IPS-18c (cell line): ENCODE data around the gene HRH3.

ENCODE experiments used
- H3K4me3 ChIP-seq: 2 replicates; pipeline ENCODE4 v1.7.0; 2013; ENCODE audit warnings: low read depth, mild to moderate bottlenecking, low read length, moderate library complexity; ENCODE audit not compliant: insufficient read depth
- H3K9me3 ChIP-seq: one replicate; pipeline ENCODE4 v1.6.1; 2013; ENCODE audit warnings: mild to moderate bottlenecking, low read length, moderate library complexity; ENCODE audit not compliant: control insufficient read depth, insufficient read depth

Gene HRH3

GRCh38 chr20:62177307-62177706, 42.8 kb downstream of the HRH3 start:
- Histone ChIP-seq H3K4me3 (no peak overlapping the region), H3K9me3 (no peaks in the 10 kb centered on the region)

DNA sequence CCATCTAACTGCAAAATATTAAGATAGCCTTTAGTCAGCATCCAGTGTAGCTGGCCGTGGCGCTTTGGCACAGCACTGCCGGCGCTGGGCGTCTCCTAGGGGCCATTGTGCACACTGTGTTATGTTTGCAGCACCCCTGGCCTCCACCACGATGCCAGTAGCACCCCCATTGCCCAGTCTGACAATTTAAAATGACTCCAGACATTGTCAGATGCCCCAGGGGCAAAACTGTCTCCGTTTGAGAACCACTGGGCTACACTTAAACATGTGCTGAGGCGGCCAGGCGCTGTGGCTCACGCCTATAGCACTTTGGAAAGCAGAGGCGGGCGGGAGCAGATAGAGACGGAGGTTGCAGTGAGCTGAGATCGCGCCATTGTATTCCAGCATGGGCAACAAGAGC, 43.2 kb downstream of the HRH3 start:
- H3K9me3 ChIP-seq = no peaks in the 10 kb centered on the region
- H3K4me3 ChIP-seq = no peak overlapping the region

- H3K4me3 ChIP-seq = no peak overlapping the region
- H3K9me3 ChIP-seq = no peaks in the 10 kb centered on the region
These were observed 44.4 kb downstream of the HRH3 start for GRCh38 chr20:62175711-62176110.

DNA sequence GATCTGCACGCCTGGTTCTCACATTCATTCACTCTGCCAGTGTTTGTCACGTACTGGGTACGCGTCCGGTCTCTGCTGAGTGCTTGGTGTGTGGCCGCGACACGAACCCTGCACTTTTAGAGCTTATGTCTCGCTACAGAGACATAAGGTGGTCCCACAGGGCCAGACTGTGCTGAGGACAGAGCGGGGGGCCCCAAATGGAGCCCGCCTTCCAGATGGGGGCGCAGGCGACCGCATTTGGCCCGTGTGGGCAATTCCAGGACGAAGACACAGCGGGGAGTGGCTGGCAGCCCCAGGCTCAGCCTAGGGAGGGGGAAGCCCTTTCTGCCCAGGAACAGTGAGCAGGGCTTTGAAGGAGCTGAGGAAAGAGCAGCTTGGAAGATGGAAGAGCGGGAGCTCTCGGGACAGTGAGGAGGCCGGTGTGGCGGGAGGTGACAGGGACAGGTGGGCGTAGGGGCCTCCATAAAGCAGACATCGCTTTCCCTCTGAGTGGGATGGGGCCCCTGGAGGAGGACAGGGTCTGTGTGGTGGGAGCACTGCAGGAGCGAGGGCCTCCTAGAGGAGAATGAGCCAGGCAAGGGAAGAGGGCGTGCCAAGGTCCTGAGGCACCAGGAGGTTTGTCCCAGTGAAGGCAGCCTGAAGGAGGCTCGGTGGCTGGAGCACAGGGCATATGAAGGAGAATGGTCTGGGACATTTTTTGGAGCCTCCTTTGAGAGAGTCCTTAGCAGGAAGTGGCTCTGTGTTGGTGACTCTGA, 45.0 kb downstream of the HRH3 start:
- no peak overlapping the region for H3K4me3 ChIP-seq
- no peaks in the 10 kb centered on the region for H3K9me3 ChIP-seq

GRCh38 chr20:62174021-62174804, 45.9 kb downstream of the HRH3 start:
- no peaks in the 10 kb centered on the region for H3K9me3 ChIP-seq
- H3K4me3 ChIP-seq = no peak overlapping the region

DNA sequence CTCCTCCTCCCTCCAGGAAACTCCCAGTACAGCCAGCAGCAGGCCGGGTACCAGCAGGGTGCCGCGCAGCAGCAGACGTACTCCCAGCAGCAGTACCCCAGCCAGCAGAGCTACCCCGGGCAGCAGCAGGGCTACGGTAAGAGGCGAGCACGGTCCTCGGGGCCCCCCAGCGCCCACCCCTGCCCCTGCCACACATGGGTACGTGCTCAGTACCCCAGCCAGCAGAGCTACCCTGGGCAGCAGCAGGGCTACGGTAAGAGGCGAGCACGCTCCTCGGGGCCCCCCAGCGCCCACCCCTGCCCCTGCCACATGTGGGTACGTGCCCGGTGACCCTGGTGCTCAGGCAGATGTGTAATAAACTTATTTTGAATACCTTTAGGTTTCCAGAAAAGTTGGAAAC, 47.4 kb downstream of the HRH3 start:
- Histone ChIP-seq H3K4me3 (no peak overlapping the region), H3K9me3 (no peaks in the 10 kb centered on the region)

GRCh38 chr20:62171245-62171644, 48.8 kb downstream of the HRH3 start:
- H3K9me3 ChIP-seq = no peaks in the 10 kb centered on the region
- H3K4me3 ChIP-seq = no peak overlapping the region

GRCh38 chr20:62170536-62170935, 49.5 kb downstream of the HRH3 start:
- Histone ChIP-seq H3K9me3 (no peaks in the 10 kb centered on the region), H3K4me3 (no peak overlapping the region)

DNA sequence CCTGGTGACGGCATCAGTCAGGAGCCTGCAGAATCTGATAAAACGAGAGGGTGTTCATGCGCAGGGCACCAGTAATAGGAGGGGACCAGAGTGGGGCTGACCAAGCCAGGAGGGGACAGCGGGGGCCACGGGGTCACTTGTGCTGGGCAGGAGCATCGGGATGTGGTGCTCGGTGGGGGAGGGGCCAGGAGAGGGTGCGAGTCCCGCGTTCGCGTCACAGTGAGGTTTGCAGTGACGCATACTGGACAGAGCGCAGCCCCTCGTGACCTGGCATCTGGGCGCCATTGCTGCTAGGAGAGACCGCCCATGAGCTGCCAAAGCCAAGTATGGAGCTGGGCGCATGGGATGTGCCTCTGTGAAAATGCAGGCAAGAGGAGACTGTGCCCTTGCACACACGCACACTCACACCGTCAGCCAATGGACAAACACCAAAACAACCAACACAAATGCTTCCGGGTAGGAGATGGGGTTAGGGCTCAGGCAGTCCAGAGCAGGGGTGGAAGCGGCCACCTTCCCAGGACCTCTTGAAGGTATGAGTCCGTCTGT, 51.1 kb downstream of the HRH3 start:
- Histone ChIP-seq H3K9me3 (no peaks in the 10 kb centered on the region), H3K4me3 (no peak overlapping the region)

DNA sequence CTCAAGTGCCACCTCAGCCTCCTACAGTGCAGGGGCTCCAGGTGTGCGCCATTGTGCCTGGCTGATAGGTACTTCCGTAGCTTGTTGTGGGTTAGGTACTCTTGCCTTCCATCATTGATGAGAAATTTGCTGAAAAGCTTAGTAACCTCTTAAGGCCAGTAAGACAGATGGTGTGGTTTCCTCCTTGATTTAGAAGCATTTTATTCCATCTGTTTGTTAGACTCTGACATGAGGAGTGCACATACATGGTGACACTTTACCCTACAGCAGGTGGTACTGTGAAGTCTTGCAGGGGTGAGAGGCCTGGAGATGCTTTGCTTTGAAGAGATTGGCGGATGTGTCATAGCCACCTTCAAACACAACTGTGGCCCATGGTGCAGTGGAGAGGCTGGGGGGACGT, 52.0 kb downstream of the HRH3 start:
- no peaks in the 10 kb centered on the region for H3K9me3 ChIP-seq
- H3K4me3 ChIP-seq = no peak overlapping the region

DNA sequence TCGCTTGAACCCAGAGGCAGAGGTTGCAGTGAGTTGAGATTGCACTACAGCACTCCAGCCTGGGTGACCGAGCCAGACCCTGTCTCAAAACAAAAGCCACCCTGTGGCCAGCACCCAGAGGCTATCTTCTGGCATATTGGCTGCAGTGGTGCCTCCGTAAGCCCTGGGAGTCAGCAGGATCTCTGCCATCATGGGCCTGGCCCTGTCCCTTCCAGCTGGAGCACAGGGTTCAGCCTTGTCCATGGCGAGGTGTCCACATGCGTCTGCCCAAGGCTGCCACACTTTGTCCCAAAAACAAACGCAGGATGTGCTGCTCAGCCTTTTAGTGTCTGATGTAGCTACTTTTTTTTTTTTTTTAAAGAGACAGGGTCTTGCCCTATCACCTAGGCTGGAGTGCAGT, 52.6 kb downstream of the HRH3 start:
- Histone ChIP-seq H3K4me3 (no peak overlapping the region), H3K9me3 (no peaks in the 10 kb centered on the region)

DNA sequence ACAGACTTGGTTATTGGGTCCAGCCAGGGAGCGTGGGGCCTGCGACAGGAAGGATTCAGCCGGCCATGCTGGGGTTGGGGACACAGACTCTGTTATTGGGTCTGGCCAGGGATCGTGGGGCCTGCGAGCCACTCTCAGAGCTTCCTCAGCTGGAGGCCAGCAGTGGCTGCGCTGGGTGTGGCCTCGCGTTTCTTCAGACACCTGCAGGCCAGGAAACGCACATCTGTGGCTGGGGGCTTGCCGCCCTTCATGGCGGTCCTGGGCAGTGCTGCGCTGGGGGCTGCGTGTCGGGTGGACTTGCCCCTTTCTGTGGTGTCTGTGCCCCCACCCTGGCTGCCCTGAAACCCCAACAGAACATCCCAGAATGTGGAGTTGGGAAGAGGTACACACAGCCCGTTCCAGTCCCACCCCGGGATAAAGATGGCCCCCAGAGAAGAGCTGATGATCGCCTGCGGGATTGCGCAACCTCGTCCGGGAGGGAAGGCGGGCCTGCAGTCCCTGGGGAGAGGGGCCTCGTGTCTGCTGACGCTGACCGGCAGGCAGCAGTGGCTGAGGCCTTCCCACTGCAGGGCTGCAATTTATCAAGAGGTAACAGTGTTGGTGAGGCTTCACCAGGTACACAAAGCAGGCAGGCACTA, 54.2 kb downstream of the HRH3 start:
- H3K4me3 ChIP-seq = no peak overlapping the region
- no peaks in the 10 kb centered on the region for H3K9me3 ChIP-seq
